ENCODE results near the gene SURF4.

Gene SURF4

DNA sequence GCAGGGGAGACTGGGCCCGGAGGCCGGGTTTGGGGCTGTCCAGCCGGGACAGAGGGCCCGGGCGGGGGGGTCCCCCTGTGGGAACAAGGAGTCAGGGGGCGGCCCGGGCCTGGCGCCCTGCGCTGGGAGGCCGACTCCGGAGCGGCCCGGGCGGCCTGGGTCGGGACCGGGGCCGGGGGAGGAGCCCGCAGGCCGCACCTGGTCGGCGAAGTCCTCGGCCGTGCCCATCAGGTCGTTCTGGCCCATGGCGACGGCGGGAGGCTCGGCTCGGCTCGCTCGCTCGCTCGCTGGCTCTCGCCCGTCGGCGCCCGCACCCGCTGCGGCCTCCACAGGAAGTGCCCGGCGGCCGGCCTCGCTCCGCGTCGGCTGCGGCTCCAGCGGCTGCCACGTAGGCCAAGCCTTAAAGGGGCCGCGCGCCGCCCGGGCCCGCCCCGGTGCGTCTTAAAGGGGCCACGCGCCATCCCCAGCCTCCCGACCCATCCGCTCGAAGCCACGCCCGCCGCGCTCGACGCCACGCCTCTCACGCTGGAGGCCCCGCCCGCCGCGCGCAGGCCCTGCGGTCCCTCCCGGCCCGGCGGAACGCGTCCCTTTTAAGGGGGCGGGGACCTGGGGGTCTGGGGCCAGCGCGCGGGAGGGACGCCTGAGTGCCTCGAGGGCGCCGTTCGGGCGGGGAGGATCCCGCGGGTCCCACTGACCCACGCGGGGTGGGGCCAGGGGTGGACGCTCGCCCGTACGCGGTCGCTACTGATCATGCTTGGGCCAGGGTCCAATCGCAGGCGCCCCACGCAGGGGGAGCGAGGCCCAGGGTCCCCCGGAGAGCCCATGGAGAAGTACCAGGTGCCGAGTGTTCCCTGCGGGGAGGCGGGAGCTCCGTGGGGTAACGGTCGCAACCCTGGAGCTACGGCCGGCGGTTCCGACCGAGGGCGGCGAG lies at the start of gene SURF4, which contains the start of gene STKLD1:
SURF4 (minus strand) TSS at position 337 of the 931 bp plus-strand sequence; CDS start at position 246, 91 bp downstream.
STKLD1 (plus strand) TSS at position 643 of the 931 bp plus-strand sequence; CDS start at position 751, 108 bp downstream.
- FAIRE-seq = no peak

DNA sequence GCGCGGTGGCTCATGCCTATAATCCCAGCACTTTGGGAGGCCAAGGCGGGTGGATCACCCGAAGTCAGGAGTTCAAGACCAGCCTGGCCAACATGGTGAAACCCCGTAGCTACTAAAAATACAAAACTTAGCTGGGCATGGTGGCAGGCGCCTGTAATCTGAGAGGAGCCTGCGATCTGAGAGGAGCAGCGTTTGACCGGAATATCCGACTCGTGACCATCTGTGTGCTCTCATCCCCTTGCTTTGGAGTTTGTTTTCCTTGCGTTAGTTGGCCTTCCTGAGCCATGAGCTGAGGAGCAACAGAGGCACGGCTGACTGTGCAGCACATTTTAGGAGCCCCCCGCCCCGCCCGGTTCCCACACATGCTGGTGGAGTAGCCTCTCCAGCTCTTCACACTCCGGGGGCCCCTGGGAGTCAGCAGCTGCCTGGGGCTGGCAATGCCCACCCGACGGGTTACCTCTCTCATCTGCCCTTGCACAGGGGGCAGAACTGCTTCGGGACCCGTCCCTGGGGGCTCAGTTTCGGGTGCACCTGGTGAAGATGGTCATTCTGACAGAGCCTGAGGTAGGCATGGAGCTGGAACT lies 49.3 kb upstream of the SURF4 start:
- FAIRE-seq = no peak

DNA sequence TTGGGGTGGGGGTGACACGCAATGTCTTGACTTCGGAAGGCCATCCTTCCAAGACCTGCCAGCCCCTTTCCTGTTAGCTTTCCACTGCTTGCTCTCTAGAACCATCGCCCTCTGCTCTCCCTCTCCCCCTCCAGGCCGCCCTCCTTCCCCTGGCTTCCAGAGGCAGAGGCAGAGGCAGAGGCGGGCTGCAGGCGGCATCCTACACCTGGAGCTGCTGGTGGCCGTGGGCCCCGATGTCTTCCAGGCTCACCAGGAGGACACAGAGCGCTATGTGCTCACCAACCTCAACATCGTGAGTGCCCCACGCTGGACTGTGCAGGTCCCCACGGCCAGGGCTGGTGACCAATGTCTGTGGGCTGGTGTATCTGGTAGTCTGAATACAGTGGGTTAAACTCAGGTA lies 48.3 kb upstream of the SURF4 start:
- no peak for FAIRE-seq

GRCh38 chr9:133423216-133423615 lies 47.4 kb upstream of the SURF4 start:
- FAIRE-seq = no peak

DNA sequence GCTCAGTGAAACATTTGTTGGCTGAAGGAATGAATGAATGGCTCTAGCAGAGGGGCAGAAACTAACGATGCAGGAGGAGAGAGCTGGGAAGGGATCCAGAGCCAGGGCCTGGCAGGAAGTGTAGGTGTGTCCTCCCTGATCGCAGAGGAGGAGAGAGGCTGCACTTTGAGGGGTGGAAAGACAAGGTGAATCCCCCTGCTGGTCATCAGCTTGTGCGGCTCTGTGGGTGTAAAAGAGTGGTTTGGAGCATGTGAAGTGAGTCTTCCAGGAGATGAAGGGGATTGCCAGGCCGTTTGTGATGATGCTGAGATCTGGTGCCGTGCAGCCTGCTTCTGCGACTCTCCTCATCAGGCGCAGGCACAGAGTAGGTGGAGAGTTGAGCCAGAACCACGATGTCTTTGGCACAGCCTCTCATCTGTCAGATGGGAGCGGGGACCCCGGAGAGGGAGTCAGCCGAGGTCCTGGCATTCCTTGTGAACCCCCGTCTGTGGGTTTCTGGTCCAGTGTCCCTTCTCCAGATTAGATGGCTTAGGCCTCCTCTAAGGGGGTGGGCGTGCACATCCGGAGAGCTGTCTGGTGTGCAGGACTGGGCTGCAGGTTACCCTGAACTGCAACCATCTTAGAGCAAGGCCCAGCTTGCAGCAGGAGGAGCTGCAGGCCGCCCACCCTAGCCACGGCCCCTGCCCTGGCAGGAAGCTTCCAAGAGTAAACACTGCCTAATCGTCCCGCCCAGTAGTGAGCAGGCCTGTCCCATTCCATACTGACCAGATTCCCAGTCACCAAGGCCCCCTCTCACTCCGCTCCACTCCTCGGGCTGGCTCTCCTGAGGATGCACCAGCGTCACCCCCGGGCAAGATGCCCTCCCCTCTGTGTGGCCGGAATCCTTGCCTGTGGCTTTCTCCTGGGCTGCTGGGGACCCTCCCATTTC lies 46.0 kb upstream of the SURF4 start, which contains the start of gene ADAMTS13:
ADAMTS13 (plus strand) TSS at position 753 of the 928 bp plus-strand sequence; CDS start at position 830, 77 bp downstream.
- FAIRE-seq = no peak

DNA sequence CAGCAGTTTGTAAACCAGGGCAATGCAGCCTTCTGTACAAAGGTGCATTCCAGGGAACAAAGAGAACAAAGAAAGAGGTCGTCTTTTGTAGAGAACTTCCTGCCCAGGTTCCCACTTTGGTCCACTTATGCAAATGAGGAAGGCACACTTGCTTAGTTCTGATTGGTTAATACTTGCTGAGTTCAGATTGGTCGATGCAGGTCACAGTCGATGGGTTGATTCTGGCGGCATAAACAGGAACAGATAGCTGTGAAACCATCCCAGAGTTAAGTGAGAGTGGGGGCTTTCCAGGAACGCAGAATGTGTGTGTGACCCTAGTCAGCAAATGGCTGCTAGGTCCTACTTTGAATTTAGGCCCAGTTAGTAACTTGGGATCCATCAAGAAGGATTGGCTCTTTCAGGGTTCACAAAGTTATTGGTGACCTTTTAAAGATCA lies 44.5 kb upstream of the SURF4 start:
- no peak for FAIRE-seq

GRCh38 chr9:133419005-133419404 lies 43.1 kb upstream of the SURF4 start:
- FAIRE-seq = no peak

GRCh38 chr9:133417541-133418461 lies 41.9 kb upstream of the SURF4 start, which contains the start of gene REXO4:
REXO4 (minus strand) TSS chr9:133418010; CDS start chr9:133417844, 166 bp downstream.
- FAIRE-seq = no peak

DNA sequence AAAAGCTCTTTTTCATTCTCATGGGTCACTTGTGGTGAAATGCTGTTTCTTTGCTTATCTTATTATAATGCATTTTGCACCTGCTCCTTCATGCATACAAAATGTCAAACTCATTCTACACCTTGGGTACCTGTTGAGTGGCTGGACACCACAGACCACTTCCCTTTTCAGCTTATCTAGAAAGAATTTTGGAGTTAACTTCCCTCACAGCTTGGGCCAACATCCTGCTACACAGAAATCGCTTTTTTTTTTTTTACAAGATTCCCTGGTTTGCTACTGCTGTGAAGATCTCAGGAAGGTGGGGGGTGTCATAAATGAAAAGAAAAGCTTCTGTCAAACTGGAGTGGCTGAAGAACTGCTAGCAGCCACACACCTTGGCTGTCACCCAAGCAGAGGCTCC lies 39.3 kb upstream of the SURF4 start:
- FAIRE-seq = no peak

GRCh38 chr9:133408042-133408441 lies 32.2 kb upstream of the SURF4 start:
- no peak for FAIRE-seq

GRCh38 chr9:133406480-133407307 lies 30.8 kb upstream of the SURF4 start:
- no peak for FAIRE-seq

GRCh38 chr9:133405508-133406438 lies 29.9 kb upstream of the SURF4 start:
- FAIRE-seq = no peak

GRCh38 chr9:133404454-133405002 lies 28.7 kb upstream of the SURF4 start:
- no peak for FAIRE-seq

GRCh38 chr9:133403766-133404453 lies 28.1 kb upstream of the SURF4 start:
- no peak for FAIRE-seq

DNA sequence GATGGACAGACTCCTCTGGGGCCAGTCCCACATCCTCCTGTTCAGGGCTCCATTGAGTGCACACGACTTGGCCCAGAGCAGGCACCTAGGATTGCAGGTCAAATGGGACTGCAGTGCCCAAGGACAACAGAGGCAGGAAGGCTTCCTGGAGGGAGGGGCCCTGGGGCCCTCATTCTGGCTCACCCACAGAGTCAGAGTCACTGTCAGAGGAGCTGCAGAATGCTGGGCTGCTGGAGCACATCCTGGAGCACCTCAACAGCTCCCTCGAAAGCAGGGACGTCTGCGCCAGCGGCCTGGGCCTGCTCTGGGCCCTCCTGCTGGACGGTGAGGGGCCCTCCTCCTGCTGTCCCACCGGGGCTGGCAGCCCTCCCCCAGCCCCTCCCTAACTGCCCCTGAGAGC lies 26.8 kb upstream of the SURF4 start:
- FAIRE-seq = no peak

GRCh38 chr9:133401588-133401987 lies 25.7 kb upstream of the SURF4 start:
- no peak for FAIRE-seq

GRCh38 chr9:133400292-133400691 lies 24.4 kb upstream of the SURF4 start:
- no peak for FAIRE-seq

DNA sequence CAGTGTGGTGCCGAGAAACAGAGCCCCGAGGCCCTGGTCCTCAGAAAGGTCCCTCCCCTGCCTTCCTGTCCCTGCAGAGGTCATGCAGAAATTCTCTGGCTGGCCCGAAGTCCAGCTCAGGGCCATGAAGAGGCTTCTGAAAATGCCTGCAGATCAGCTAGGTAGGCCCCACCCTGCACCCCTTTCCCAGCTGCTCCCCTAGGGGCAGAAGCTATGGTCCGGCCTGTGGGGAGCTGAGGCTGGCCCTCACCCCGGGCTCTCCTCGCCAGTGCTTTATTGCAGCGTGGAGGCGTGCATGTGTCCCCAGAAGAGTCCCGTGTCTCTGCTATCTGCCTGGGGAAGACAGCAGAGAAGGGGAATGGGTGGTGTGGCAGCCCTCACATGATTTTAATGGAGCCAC lies 22.0 kb upstream of the SURF4 start:
- FAIRE-seq = no peak
